Measurements from ENCODE around the gene SPACDR. TPM values are rescaled to one million over a fixed set of nuclear protein-coding genes. Genes with fewer than 3 reads are reported as not detected.

The SPACDR gene
- total RNA-seq, 1 experiment from 2014 or later = not detected

GRCh38 chr7:100510437-100511239, 46.6 kb upstream of the SPACDR start:
- no peak overlapping the region for H3K4me3 Mint-ChIP-seq
- no CpG with 5 or more reads among the region's 9 CpGs for WGBS (ENCODE audit: extremely low coverage, insufficient read length, low lambda C conversion rate)
- no peaks in the 10 kb centered on the region for H3K79me2 ChIP-seq (ENCODE audit: insufficient read depth, low read length)

More at GRCh38 chr7:100510437-100511239, 46.6 kb upstream of the SPACDR start:
- H3K27me3 Mint-ChIP-seq (ENCODE audit: low read depth) = peaks cover 1% of the 10 kb centered on the region
- no peak overlapping the region for H2AFZ ChIP-seq (ENCODE audit: low read length)
- no peak overlapping the region for H3K27ac ChIP-seq (ENCODE audit: insufficient read length, low read depth, low read length)
- H3K14ac ChIP-seq (ENCODE audit: insufficient read depth, low read length) = no peak overlapping the region
- H3K9me3 ChIP-seq (ENCODE audit: control insufficient read depth, low read depth, low read length) = no peaks in the 10 kb centered on the region
- H2BK5ac ChIP-seq (ENCODE audit: insufficient read length, low read length) = no peak overlapping the region
- no peak overlapping the region for H4K91ac ChIP-seq (ENCODE audit: insufficient read length, low read depth, low read length)
- H4K20me1 ChIP-seq (ENCODE audit: control insufficient read depth, insufficient read depth, insufficient read length) = no peaks in the 10 kb centered on the region
- no peak overlapping the region for H3K18ac ChIP-seq (ENCODE audit: insufficient read length, low read depth, low read length)
- H4K8ac ChIP-seq (replicated peaks; ENCODE audit: insufficient read length, low read depth, low read length) = no peak overlapping the region
- no peak overlapping the region for H3K27ac Mint-ChIP-seq
- H3K9ac ChIP-seq (ENCODE audit: extremely low read depth, insufficient read length, low read length) = no peak overlapping the region
- no peak overlapping the region for H3K23ac ChIP-seq (ENCODE audit: insufficient read length, low read depth, low read length)
- H3K4me1 ChIP-seq (ENCODE audit: insufficient read depth, low read length) = no peaks in the 10 kb centered on the region
- no peaks in the 10 kb centered on the region for H3K79me1 ChIP-seq (ENCODE audit: insufficient read depth, low read depth, low read length, poor library complexity, severe bottlenecking)
- H3K23me2 ChIP-seq (ENCODE audit: insufficient read length, low read depth, low read length, poor library complexity, severe bottlenecking) = no peaks in the 10 kb centered on the region
- H2BK15ac ChIP-seq (ENCODE audit: low read depth, low read length) = no peak overlapping the region
- H3K36me3 Mint-ChIP-seq (ENCODE audit: insufficient read depth in 1 of 3, low read depth in 3 of 3) = no peaks in the 10 kb centered on the region
- TF ChIP-seq, protein P1, sequence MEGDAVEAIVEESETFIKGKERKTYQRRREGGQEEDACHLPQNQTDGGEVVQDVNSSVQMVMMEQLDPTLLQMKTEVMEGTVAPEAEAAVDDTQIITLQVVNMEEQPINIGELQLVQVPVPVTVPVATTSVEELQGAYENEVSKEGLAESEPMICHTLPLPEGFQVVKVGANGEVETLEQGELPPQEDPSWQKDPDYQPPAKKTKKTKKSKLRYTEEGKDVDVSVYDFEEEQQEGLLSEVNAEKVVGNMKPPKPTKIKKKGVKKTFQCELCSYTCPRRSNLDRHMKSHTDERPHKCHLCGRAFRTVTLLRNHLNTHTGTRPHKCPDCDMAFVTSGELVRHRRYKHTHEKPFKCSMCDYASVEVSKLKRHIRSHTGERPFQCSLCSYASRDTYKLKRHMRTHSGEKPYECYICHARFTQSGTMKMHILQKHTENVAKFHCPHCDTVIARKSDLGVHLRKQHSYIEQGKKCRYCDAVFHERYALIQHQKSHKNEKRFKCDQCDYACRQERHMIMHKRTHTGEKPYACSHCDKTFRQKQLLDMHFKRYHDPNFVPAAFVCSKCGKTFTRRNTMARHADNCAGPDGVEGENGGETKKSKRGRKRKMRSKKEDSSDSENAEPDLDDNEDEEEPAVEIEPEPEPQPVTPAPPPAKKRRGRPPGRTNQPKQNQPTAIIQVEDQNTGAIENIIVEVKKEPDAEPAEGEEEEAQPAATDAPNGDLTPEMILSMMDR (conservative IDR thresholded peaks at IDR 0.05) = no peak
- no peak overlapping the region for H3K4me2 ChIP-seq (ENCODE audit: insufficient read depth, insufficient read length, low read length)
- H2AK5ac ChIP-seq (ENCODE audit: insufficient read length, low read length) = no peak overlapping the region
- 0 out of 4 replicates have a peak, but pooled peaks cover 0 to 6% of the 10 kb centered on the region in 2 experiments for H3K4me1 Mint-ChIP-seq
- H3K4ac ChIP-seq (ENCODE audit: low read depth, low read length) = no peak overlapping the region
- no peak overlapping the region for H4K5ac ChIP-seq (ENCODE audit: insufficient read length, low read depth, low read length)
- no peak overlapping the region for H2BK12ac ChIP-seq (ENCODE audit: insufficient read length, low read depth, low read length)
- DNase-seq = no peak
- H2BK120ac ChIP-seq (ENCODE audit: low read depth, low read length, poor library complexity, severe bottlenecking) = no peak overlapping the region
- no peak overlapping the region for H2BK20ac ChIP-seq (ENCODE audit: low read depth, low read length, poor library complexity, severe bottlenecking)
- H3K56ac ChIP-seq (ENCODE audit: insufficient read length, low read depth, low read length) = no peak overlapping the region
- no peaks in the 10 kb centered on the region for H3K9me3 Mint-ChIP-seq
- no peaks in the 10 kb centered on the region for H3K27me3 ChIP-seq (ENCODE audit: insufficient read depth, low read length)
- no peak overlapping the region for H3T11ph ChIP-seq (ENCODE audit: low read length)

Data from H9 (cell line).